GM19351 (cell line): ENCODE data around the gene SPRR2A.
"Not testable (repeated sequence)": the region's sequence is repeated elsewhere in the genome, so short reads cannot be mapped to it uniquely, and the experiment has no call there.

Source experiments
- ATAC-seq: cut with Tn5 transposase; IDR thresholded peaks from one replicate; pipeline ENCODE4 v1.9.1; 2021; ENCODE audit warnings: mild to moderate bottlenecking, moderate library complexity; ENCODE audit not compliant: unreplicated experiment

The SPRR2A gene

DNA sequence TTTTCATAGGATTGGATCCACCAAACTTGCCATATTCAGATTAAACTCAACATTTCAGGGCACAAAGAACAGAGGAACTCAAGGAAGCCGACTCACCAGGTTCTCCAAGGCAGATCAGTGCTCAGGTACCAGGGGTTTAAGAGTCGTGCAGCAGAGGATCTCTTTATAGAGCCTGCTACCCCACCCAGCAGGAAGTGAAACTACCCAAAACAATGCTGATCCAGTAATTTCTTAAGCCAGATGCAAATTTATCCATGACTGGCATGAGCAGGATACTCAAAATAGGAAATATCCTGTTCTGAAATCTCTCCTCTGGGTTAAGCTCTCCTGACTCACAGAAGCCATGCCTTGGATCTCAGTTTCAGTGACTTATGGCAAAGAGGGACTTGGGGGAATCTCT, at the start of gene SPRR2A:
Gene SPRR2A (minus strand): TSS at position 138 of the 400 bp plus-strand sequence. CDS start 777 bp downstream, outside the sequence.
- ATAC-seq: no peak

DNA sequence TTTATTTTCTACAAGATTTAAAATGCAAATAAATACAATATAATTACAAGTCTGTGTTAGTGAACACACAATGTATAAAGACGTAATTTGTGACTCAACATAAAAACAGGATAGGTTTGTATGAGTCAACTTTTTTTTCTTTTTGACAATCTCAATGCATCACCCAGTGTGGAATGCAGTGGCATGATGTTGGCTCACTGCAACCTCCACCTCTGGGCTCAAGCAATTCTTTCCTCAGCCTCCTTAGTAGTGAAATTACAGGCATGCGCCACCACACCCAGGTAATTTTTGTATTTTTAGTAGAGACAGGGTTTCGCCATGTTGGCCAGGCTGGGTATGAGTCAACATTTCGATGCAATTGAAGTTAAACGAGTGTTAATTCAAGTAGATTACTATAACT, 42.9 kb upstream of the SPRR2A start:
- no peak for ATAC-seq

DNA sequence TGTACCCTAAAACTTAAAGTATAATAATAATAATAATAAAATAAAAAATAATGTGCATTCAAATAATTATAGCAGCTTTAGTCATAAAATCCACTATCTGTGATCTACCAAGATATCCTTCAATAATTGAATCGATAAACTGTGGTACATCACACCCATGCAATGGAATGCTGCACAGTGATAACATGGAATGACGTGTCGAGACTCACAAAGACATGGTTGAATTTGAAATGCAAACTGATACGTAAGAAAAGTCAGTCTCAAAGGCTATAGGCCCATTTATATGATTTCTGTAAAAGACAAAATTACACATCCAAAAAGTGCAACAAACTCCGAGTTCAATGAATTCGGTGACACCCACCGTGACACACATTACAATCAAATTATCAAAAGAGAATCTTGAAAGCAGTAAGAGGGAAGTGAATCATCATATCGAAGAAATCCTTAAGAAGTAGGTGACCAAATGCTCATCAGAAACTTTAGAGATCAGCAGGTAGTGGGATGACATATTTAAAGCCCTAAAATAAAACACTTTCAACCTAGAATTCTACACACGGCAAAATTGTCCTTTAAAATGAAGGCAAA, 42.2 kb upstream of the SPRR2A start:
- ATAC-seq: no peak

DNA sequence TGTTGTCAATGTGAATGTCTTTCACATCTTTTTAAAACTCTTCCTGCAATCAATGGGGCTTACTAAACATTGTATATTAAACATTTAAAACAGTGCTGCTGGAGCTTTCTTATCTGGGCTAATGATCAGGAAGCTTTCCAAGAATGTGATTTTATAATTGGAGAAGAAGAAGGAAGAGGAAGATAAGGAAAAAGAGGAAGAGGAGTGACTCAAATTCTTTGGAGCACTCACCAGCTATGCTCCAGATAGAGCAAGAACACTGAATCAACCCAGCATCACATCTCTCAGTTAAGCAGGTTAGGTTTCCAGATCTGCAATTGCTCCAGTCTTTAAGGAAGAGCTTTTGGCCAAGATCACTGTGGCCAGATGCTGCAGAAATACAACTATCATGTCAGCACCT, 38.5 kb upstream of the SPRR2A start:
- ATAC-seq: no peak

DNA sequence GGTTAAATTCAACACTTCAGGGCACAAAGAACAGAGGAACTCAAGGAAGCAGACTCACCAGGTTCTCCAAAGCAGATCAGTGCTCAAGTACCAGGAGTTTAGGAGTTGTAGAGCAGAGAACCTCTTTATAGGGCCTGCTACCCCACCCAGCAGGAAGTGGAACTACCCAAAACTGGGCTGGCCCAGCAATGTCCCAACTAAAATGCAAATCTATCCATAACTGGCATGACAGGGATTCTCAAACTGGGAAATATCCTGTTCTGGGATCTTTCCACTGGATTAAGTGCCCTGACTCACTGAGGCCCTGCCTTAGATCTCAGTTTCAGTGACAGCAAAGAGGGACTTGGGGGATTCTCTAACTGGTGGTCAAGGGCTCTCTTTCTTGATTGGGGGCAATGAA, 37.1 kb upstream of the SPRR2A start, which contains the start of gene SPRR2E:
Gene SPRR2E (minus strand): TSS at position 101 of the 400 bp plus-strand sequence. CDS start 775 bp downstream, outside the sequence.
- no peak for ATAC-seq

DNA sequence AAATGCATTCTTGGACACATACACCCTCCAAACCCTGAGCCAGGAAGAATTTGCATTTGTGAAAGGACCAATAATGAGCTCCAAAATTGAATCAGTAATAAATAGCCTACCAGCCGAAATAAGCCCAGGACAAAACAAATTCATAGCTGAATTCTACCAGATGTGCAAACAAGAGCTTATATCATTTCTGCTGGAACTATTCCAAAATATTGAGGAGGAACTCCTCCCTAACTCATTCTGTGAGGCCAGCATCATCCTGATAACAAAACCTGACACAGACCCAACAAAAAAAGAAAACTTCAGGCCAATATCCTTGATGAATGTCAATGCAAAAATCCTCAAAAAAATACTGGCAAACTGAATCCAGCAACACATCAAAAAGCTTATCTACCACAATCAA, 30.3 kb upstream of the SPRR2A start:
- no peak for ATAC-seq

DNA sequence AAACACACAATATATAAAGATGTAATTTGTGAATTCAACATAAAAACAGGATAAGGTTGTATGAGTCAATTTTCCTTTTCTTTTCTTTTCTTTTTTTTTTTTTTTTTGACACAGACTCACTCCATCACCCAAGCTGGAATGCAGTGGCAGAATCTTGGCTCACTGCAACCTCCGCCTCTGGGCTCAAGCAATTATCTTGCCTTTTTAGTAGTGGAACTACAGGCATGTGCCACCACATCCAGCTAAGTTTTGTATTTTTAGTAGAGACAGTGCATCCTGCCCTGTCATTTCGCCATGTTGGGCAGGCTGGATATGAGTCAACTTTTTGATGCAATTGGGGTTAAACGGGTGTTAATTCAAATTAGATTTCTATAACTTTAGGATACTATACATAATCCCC, 24.4 kb upstream of the SPRR2A start:
- no peak for ATAC-seq

DNA sequence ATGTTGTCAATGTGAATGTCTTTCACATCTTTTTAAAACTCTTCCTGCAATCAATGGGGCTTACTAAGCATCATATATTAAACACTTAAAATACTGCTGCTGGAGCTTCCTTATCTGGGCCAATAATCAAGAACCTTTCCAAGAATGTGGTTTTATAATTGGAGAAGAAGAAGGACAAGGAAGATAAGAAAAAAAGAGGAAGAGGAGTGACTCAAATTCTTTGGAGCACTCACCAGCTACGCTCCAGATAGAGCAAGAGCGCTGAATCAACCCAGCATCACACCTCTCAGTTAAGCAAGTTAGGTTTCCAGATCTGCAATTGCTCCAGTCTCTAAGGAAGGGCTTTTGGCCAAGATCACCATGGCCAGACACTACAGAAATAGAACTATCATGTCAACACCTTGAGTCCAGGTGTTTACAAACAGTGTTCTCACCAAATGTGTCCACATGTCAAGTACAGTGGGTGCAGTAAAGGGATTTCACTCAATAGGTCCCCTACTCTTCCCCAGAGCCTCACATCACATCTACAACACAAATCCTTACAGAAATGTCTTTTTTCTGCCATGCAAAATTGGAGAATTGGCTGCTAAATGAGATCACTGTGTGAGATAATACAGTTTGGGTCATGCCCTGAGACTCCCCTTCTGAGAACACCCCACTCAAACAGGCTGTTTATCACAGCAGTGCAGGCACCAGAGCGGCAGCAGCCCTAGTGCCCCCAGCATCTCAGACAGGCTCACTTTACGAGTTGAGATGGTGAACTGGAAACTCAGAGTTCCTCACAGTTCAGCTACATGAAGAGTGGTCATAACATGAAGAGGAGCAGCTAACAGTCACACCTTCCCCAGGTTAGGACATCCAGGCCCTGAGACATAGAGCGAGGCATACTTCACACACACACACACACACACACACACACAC, 15.8 kb upstream of the SPRR2A start:
- ATAC-seq: no peak

DNA sequence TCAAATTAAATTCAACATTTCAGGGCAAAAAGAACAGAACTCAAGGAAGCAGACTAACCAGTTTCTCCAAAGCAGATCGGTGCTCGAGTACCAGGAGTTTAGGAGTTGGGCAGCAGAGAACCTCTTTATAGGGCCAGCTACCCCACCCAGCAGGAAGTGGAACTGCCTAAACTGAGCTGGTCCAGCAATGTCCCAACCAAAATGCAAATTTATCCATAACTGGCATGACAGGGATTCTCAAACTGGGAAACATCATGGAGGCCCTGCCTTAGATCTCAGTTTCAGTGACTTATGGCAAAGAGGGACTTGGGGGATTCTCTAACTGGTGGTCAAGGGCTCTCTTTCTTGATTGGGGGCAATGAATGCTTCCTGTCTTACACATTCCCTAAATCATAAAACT, 14.2 kb upstream of the SPRR2A start, which contains the start of gene SPRR2B:
Gene SPRR2B (minus strand): TSS at position 101 of the 400 bp plus-strand sequence. CDS start 772 bp downstream, outside the sequence.
- ATAC-seq: no peak

DNA sequence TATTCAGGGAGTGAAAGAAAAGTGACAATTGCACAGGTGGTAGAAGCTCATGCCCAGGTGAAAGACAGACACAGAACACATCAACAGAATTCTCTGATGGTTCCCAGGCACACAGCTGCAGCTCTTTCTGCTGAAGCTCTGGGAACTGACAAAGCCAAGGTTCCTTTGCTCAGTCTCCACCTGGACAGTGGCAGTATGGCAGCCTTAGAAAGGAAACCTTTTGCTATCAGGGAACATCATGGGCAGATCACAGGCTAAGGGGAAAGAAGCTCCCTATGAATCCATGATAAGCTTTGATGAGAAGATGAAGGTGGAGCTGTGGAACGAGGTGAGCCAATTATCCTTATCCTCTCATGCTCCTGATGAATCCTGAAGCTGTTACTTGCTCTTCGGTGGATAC, 12.9 kb upstream of the SPRR2A start:
- no peak for ATAC-seq

DNA sequence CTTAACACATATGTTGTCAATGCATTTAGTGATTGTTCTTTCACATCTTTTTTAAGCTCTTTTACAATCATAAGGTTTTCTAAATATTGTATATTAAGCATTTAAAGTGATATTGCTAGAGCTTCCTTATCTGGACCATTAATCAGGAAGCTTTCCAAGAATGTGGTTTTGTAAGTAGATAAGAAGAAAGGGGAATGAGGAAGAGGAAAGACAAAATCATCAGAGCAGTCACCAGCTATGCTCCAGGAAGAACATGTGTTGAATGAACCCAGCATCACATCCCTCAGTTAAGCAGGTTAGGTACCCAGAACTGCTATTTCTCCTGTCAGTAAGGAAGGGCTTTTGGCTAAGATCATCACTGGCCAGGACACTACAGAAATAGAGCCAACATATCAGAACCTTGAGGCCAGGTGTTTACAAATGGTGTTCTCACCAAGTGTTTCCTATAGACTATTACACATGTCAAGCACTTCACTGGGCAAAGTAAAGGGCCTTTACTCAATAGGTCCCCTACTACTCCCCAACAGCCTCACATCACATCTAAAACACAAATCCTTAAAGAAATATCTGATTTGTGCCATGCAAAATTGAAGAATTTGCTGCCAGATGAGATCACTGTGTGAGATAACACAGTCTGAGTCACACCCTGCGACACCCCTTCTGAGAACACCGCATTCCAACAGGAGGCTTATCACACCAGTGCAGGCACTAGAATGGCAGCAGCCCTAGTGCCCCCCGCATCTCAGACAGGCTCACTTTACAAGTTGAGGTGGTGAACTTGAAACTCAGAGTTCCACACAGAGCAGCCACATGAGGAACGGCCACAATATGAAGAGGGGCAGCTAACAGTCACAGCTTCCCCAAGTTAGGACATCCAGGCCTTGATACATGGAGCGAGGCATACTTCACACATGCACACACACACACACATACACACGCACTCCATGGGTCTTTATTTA, 1.8 kb upstream of the SPRR2A start:
- no peak for ATAC-seq

DNA sequence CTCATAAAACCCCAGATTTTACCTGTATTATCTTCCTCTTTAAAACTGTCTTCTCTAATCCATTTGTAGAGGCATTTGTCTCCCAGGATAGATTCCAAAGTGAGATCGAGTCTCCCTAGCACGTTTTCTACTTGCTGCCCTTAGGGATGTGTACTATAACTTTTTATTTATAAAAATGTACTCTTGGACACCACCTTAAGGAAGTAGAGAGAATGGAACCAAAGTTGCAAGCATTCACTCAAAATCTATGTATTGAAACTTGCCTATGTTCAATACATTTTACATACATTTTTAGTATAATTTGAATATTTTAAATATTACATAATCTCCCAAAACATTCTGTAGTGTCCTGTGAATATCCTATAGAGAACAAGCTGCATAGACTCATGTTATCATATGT, 842 bp upstream of the SPRR2A start:
- no peak for ATAC-seq

DNA sequence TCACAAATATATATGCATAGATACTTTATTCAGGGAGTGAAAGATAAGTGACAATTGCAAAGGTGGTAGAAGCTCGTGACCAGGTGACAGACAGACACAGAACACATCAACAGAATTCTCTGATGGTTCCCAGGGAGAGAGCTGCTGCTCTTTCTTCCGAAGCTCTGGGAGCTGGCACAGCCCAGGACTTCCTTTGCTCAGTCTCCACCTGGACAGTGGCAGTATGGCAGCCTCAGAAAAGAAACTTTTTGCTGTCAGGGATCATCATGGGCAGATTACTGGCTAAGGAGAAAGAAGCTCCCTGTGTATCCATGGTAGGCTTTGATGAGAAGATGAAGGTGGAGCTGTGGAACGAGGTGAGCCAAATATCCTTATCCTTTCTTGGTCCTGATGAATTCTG, 1.2 kb downstream of the SPRR2A start:
- ATAC-seq: not testable (repeated sequence)

DNA sequence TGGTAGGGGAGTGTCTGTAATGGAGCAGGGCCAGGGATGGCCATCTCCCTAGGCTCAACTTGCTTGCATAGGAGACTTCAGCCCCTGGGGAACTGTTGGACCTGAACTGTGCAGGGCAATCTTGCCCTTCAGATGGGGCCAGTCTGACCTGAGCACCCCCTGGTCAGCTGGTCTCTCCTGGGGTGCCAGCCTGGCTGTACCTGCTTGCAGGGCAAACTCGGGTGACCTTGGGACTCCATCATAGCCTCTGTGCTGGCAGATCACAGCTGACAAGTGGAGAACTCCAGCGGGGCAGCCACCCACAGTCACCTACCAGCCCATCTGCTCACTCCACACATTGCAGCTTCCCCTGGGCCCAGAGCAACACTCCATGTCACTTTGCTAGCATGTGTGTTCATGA, 8.1 kb downstream of the SPRR2A start:
- ATAC-seq: no peak

DNA sequence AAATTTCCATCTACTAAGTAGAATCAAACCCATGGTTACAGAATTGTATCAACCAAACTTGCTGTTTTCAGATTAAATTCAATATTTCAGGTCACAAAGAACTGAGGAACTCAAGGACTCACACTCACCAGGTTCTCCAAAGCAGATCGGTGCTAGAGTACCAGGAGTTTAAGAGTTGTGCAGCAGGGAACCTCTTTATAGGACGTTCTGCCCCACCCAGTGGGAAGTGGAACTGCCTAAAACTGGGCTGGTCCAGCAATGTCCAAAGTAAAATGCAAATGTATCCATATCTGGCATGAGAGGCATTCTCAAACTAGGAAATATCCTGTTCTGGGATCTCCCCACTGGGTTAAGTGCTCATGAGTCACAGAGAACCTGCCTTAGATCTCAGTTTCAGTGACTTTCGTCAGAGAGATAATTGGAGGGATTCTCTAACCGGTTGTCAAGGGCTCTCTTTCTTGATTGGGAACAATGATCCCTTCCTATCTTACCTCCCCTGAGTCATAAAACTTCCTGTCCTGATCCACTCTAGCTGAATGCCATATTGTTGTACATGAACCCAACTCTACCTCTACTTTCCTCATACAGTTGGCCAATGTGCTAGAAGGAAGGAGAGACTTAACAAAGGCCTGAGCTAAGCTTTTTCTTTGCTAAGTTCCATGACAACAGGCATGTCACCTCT, 16.2 kb downstream of the SPRR2A start, which contains the start of gene SPRR2D:
Gene SPRR2D (minus strand): TSS at position 171 of the 682 bp plus-strand sequence. CDS start 774 bp downstream, outside the sequence.
- ATAC-seq: no peak

DNA sequence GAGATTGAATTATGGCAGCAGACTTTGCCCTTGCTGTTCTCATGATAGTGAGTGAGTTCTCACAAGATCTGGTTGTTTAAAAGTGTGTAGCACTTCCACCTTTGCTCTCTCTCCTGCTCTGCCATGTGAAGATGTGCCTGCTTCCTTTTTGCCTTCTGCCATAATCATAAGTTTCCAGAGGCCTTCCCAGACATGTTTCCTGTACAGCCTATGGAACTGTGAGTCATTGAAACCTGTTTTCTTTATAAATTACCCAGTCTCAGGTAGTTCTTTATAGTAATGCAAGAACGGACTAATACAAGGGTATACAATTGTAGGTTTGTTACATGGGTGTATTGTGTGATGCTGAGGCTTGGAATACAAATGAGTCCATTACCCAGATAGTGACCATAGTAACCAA, 22.1 kb downstream of the SPRR2A start:
- ATAC-seq: no peak

DNA sequence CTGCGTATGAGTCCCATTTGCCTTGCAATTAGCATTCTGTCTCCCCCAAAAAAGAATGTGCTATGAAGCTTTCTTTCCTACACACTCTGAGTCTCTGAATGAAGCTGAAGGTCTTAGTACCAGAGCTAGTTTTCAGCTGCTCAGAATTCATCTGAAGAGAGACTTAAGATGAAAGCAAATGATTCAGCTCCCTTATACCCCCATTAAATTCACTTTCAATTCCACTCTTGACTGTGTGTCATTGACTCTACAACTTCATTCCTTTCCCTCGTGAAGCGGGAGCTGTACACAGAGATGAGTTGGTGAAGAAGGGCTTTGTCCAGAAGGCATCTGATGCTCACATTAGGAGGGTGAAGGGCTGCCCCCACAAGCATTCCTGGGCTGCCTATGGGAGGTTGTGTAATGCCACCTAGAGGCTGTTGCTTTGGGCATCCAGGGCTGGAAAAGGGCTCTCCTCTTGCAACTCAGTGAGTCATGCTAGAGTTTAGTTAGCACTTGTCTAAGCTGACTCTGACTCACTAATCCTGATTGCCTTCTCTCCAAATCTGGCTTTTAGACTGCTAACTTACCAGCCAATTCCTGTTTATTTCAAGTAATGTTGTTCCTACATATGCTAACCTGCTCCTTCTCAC, 24.5 kb downstream of the SPRR2A start:
- ATAC-seq: no peak

DNA sequence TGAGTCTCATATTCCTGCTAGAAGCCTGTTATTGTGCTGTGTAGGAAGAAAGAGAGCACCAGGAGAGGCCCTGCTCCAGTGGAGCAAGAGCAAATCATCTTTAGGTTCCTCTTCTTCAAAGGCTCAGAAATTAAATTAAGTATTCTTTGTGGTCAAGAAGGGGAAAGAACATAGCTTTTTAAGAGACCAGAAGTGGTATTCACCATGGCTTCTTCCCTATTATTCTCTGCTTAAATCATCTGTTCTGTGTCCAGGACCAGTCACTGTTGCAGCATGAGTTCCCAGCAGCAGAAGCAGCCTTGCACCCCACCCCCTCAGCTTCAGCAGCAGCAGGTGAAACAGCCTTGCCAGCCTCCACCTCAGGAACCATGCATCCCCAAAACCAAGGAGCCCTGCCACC, 25.2 kb downstream of the SPRR2A start:
- ATAC-seq: no peak

DNA sequence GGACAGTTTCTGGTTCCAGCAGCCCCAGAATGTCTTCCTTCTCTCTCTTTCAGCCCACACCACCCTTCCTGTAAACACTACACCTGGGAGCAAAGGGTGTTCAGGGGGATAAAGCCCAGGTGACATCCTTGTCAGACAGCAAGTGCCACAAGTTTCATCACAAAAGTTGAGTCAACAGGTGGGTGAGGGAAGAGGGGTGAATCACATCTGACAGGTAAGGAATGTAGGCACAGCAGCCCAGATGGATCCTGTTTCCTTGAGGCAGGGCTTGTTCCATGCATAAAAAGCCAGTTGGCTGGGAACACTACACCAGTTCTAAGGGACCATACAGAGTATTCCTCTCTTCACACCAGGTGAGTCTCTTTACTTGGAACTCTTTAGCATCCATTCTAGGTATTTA, 26.4 kb downstream of the SPRR2A start, which contains the start of gene SPRR1B:
Gene SPRR1B (plus strand): TSS at position 309 of the 400 bp plus-strand sequence. CDS start 1,143 bp downstream, outside the sequence.
- no peak for ATAC-seq

DNA sequence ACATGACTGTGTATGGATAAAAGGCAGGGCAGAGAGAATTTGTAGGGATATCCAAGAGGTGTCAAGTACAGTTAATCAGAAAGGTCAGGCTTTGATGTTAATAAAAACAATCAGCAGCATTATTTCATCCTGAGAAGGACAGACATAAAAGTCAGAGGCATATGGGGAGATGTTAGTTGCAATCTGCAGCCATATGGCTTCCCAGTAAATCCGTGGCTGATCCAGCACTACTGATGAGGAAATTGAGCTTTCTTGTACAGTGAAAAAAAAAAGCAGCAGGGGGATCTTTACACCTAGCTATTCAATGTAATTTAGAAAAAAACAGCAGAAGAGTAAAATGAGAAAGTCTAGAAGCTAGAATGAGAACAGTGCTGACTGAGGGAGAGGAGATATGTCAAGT, 28.5 kb downstream of the SPRR2A start:
- ATAC-seq: no peak
